ENCODE measurements around the gene MINK1. TPM values are rescaled to one million over a fixed set of nuclear protein-coding genes. Genes with fewer than 3 reads are reported as not detected.

The MINK1 gene
- total RNA-seq, 1 experiment from 2014 or later, result 160 TPM

DNA sequence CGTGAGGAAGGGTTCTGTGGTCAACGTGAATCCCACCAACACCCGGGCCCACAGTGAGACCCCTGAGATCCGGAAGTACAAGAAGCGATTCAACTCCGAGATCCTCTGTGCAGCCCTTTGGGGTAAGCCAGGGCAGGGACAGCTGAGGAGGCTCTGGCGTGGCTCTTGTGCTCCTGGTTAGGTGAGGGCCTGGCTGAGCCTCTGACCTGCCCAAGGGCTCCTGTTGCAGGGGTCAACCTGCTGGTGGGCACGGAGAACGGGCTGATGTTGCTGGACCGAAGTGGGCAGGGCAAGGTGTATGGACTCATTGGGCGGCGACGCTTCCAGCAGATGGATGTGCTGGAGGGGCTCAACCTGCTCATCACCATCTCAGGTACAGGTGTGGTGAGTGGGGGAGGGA, 62.0 kb downstream of the MINK1 start:
- Histone ChIP-seq H4K20me1 (ENCODE audit: insufficient read depth) (no peaks in the 10 kb centered on the region), H3K79me2 (ENCODE audit: low read depth) (no peaks in the 10 kb centered on the region), H3K9me3 (ENCODE audit: insufficient read depth, low read depth) (no peaks in the 10 kb centered on the region), H3K4me2 (no peak overlapping the region), H3K4me3 (no peak overlapping the region), H3K4me1 (replicated peaks; ENCODE audit: insufficient read depth) (no peaks in the 10 kb centered on the region), H3K27ac (no peak overlapping the region), H2AFZ (no peak overlapping the region), H3K36me3 (ENCODE audit: low read depth) (no peaks in the 10 kb centered on the region), H3K27me3 (ENCODE audit: insufficient read depth, low read depth) (no peaks in the 10 kb centered on the region), H3F3A (ENCODE audit: insufficient read depth, low read depth) (peaks cover 8% of the 10 kb centered on the region; the same call in 1 of the 2 replicates), H3K9me2 (ENCODE audit: insufficient read depth) (no peaks in the 10 kb centered on the region)
- intact Hi-C loops (cut with micrococcal nuclease; ENCODE audit: unreplicated experiment), result no loop called here
- CTCF ChIA-PET, result interaction anchor here (0.7 kb wide), 1 partner anchor 87 kb away, joined by 3 read pairs; no protein-coding TSS in a partner anchor
- TF ChIP-seq, protein P1, sequence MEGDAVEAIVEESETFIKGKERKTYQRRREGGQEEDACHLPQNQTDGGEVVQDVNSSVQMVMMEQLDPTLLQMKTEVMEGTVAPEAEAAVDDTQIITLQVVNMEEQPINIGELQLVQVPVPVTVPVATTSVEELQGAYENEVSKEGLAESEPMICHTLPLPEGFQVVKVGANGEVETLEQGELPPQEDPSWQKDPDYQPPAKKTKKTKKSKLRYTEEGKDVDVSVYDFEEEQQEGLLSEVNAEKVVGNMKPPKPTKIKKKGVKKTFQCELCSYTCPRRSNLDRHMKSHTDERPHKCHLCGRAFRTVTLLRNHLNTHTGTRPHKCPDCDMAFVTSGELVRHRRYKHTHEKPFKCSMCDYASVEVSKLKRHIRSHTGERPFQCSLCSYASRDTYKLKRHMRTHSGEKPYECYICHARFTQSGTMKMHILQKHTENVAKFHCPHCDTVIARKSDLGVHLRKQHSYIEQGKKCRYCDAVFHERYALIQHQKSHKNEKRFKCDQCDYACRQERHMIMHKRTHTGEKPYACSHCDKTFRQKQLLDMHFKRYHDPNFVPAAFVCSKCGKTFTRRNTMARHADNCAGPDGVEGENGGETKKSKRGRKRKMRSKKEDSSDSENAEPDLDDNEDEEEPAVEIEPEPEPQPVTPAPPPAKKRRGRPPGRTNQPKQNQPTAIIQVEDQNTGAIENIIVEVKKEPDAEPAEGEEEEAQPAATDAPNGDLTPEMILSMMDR (conservative IDR thresholded peaks at IDR 0.05), result no peak
- TF ChIP-seq EZH2 (IDR thresholded peaks at IDR 0.05; ENCODE audit: low read depth), result no peak
- no peak for DNase-seq
- POLR2A ChIA-PET (ENCODE audit: unreplicated experiment), result no interaction called here
- no TSS peak for BruUV-seq (replicated peaks)

GRCh38 chr17:4895657-4896331, 62.7 kb downstream of the MINK1 start:
- peaks cover 8% of the 10 kb centered on the region; the same call in 1 of the 2 replicates for H3F3A ChIP-seq (ENCODE audit: insufficient read depth, low read depth)
- no peak overlapping the region for H3K27ac ChIP-seq
- intact Hi-C loops (cut with micrococcal nuclease; ENCODE audit: unreplicated experiment), result no loop called here
- no peaks in the 10 kb centered on the region for H3K27me3 ChIP-seq (ENCODE audit: insufficient read depth, low read depth)
- H3K36me3 ChIP-seq (ENCODE audit: low read depth), result no peaks in the 10 kb centered on the region
- no peaks in the 10 kb centered on the region for H3K9me3 ChIP-seq (ENCODE audit: insufficient read depth, low read depth)
- BruUV-seq (replicated peaks), result no TSS peak
- POLR2A ChIA-PET (ENCODE audit: unreplicated experiment), result no interaction called here
- H3K4me1 ChIP-seq (replicated peaks; ENCODE audit: insufficient read depth), result no peaks in the 10 kb centered on the region
- H2AFZ ChIP-seq, result no peak overlapping the region
- no peak overlapping the region for H3K4me3 ChIP-seq
- no peaks in the 10 kb centered on the region for H4K20me1 ChIP-seq (ENCODE audit: insufficient read depth)
- DNase-seq, result no peak
- H3K9me2 ChIP-seq (ENCODE audit: insufficient read depth), result no peaks in the 10 kb centered on the region
- H3K79me2 ChIP-seq (ENCODE audit: low read depth), result no peaks in the 10 kb centered on the region
- TF ChIP-seq, protein P1 (conservative IDR thresholded peaks at IDR 0.05), result no peak
- TF ChIP-seq EZH2 (IDR thresholded peaks at IDR 0.05; ENCODE audit: low read depth), result no peak
- CTCF ChIA-PET, result no interaction called here
- no peak overlapping the region for H3K4me2 ChIP-seq

DNA sequence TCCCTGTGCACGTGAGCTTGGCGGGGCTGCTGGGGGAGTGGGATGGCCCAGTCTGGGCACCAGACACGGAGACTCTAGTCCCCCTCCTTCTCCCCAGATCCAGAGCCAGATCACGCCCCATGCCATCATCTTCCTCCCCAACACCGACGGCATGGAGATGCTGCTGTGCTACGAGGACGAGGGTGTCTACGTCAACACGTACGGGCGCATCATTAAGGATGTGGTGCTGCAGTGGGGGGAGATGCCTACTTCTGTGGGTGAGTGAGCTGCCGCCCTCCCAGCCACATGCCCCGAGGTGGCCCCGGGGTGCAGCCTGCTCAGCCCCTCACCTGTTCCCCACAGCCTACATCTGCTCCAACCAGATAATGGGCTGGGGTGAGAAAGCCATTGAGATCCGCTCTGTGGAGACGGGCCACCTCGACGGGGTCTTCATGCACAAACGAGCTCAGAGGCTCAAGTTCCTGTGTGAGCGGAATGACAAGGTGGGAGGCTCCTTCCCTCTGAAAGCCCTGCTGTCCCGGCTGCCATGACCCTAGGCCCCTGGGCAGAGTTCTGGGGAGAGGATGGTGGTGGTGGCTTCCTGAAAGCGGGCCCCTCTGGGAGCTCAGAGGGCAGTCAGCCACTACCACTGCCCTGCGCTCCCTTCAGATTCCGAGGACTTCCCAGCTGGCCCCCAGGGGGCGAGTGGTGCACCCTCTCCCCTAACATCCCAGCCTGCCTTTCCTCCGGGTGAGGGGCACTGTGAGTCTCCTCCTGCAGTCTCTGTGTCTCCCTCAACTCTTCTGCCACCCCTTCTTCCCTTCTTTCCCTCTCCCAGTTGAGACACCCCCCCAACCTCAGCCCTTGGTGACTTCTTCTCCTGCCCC, 63.4 kb downstream of the MINK1 start:
- no peak for DNase-seq
- H3K79me2 ChIP-seq (ENCODE audit: low read depth), result no peaks in the 10 kb centered on the region
- H3K4me1 ChIP-seq (replicated peaks; ENCODE audit: insufficient read depth), result no peaks in the 10 kb centered on the region
- peaks cover 11% of the 10 kb centered on the region; the same call in 1 of the 2 replicates for H3F3A ChIP-seq (ENCODE audit: insufficient read depth, low read depth)
- H3K36me3 ChIP-seq (ENCODE audit: low read depth), result no peaks in the 10 kb centered on the region
- BruUV-seq (replicated peaks), result no TSS peak
- no peaks in the 10 kb centered on the region for H3K9me2 ChIP-seq (ENCODE audit: insufficient read depth)
- no peaks in the 10 kb centered on the region for H3K9me3 ChIP-seq (ENCODE audit: insufficient read depth, low read depth)
- POLR2A ChIA-PET (ENCODE audit: unreplicated experiment), result interaction anchor here (1.2 kb wide), 1 partner anchor 159 kb away, joined by 4 read pairs; no protein-coding TSS in a partner anchor
- no peak overlapping the region for H2AFZ ChIP-seq
- intact Hi-C loops (cut with micrococcal nuclease; ENCODE audit: unreplicated experiment), result no loop called here
- no peaks in the 10 kb centered on the region for H3K27me3 ChIP-seq (ENCODE audit: insufficient read depth, low read depth)
- CTCF ChIA-PET, result no interaction called here
- H3K4me2 ChIP-seq, result no peak overlapping the region
- H4K20me1 ChIP-seq (ENCODE audit: insufficient read depth), result no peaks in the 10 kb centered on the region
- no peak overlapping the region for H3K4me3 ChIP-seq
- TF ChIP-seq, protein P1 (conservative IDR thresholded peaks at IDR 0.05), result no peak
- TF ChIP-seq EZH2 (IDR thresholded peaks at IDR 0.05; ENCODE audit: low read depth), result no peak
- no peak overlapping the region for H3K27ac ChIP-seq

Measured in PC-9 (cell line).